GM19193 (cell line): ENCODE results near the gene CNOT6.

Experiments used
- POLR2A ChIP-seq: IDR thresholded peaks from 4 replicates; pipeline ENCODE4 v1.6.1; 2011; ENCODE audit not compliant: insufficient read depth, insufficient read length; ENCODE audit errors: extremely low read depth

Gene CNOT6

GRCh38 chr5:180515294-180515693 is 21.1 kb downstream of the CNOT6 start:
- no peak for TF ChIP-seq POLR2A

DNA sequence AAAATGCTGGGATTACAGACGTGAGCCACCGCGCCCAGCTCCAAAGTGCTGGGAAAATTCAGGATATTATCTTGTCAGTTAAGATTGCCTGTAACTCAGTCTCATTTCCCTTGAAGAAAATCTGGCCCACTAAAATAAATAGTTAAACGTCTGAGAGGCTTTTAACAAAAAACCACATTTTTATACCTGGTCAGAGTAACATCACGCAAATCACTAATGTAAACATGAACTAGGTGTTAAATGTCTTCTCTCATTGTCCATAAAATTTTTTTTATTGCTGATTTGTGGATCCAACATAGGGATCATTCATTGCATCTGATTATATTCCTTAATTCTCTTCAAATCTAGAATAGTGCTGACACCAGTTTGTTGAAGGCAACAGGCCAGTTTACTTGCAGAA is 22.3 kb downstream of the CNOT6 start:
- no peak for TF ChIP-seq POLR2A

DNA sequence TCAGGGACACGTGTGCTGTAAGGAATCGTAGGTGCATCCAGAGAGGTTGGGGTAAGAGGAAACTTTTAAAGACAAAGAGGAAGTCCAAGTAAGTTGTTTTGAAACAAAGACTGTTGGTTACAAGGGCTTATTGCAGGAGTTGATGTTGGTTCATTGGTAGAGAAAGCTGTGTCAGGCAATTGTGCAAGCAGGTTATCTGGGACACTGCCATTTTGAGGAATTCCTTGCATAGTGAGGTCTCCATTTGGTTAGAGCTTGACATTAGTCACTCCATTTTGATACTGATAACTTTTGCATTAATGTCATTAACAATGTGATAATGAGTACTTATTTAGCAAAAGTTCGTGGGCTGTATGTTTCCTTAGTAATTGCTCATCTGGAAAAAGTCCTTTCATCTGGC is 24.9 kb downstream of the CNOT6 start:
- TF ChIP-seq POLR2A = no peak

- no peak for TF ChIP-seq POLR2A
These were observed 26.9 kb downstream of the CNOT6 start for GRCh38 chr5:180521101-180521500.

- TF ChIP-seq POLR2A = no peak
These were observed 27.4 kb downstream of the CNOT6 start for GRCh38 chr5:180521591-180521990.

DNA sequence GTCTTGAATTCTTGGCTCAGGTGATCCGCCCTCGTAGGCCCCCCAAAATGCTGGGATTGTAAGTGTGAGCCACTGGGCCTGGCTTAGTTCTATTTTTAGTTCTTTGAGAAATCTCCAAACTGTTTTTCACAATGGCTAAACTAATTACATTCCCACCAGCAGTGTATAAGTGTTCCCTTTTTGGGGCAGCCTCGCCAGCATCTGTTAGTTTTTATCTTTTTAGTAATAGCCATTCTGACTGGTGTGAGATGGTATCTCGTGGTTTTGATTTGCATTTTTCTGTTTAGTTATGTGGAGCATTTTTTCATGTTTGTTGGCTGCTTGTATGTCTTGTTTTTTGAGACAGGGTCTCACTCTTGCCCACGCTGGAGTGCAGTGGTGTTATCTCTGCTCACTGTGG is 28.2 kb downstream of the CNOT6 start:
- no peak for TF ChIP-seq POLR2A

- no peak for TF ChIP-seq POLR2A
These were observed 29.7 kb downstream of the CNOT6 start for GRCh38 chr5:180523629-180524466.

DNA sequence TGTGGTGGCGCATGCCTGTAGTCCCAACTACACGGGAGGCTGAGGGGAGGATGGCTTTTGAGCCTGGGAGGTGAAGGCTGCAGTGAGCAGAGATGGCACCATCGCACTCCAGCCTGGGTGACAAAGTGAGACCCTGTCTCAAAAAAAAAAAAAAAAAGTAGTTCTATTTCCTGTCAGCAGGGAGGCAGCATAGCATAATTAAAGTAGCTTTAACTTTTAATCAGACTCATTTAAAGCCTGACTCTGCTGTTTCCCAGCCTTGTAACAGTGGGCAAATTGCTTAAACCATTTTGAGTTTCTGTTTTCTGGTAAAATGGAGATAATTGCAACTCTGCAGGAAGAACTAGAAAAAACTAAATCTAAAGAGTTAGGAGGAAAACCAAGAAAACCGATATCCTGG is 31.2 kb downstream of the CNOT6 start:
- no peak for TF ChIP-seq POLR2A

DNA sequence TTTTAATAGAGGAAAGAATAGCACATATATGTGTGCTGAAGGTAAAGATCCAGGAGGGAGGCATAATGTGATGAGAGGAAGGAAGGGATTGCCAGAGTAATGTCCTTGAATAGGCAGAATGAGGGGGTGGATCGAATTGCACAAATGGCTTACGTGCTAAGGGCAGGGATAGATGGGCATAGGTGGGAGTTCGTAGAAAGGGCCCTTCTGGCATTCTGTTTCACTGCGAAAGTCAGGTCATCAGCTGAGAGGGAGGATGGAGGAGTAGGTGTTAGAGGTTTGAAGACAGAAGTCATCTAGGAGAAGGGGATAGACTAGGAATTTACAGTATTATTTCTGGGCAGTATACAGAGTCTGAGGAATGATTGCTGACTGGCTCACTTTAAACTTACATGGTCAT is 32.1 kb downstream of the CNOT6 start:
- no peak for TF ChIP-seq POLR2A

GRCh38 chr5:180527659-180528058 is 33.5 kb downstream of the CNOT6 start:
- no peak for TF ChIP-seq POLR2A

GRCh38 chr5:180532268-180532667 is 38.1 kb downstream of the CNOT6 start:
- TF ChIP-seq POLR2A = no peak

DNA sequence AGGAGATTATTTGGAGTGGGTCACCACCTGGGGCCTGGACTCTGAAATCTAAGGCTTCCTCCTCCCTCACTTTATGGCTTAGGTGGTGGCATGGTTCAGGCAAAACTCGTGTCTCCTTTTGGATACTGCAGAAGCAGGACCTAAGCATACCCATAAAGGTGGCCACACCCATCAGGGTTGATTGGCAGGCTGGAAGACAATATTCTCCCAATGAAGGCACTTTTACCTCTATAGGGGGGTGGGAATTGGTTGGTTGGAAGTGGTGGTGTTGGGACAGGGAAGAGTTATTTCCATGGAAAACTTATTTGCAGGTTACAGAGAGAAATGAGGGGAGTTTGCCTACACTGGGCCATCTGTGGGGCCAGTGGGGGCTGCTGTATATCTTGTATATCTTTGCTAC is 39.7 kb downstream of the CNOT6 start:
- TF ChIP-seq POLR2A = no peak

- TF ChIP-seq POLR2A = no peak
These were observed 41.4 kb downstream of the CNOT6 start for GRCh38 chr5:180535573-180535972.

- no peak for TF ChIP-seq POLR2A
These were observed 46.0 kb downstream of the CNOT6 start for GRCh38 chr5:180540050-180540694.

GRCh38 chr5:180541710-180542109 is 47.5 kb downstream of the CNOT6 start:
- no peak for TF ChIP-seq POLR2A

- no peak for TF ChIP-seq POLR2A
These were observed 51.1 kb downstream of the CNOT6 start for GRCh38 chr5:180545248-180545647.
